Activated T-cell treated with anti-CD3 and anti-CD28 coated beads, Interleukin-2, amount 50 U/mL, for 72 hours (primary cell): ENCODE data around the gene ZNF710. TPM values are rescaled to one million over a fixed set of nuclear protein-coding genes. Genes with fewer than 3 reads are reported as not detected.
"Not testable (repeated sequence)": the region's sequence is repeated elsewhere in the genome, so short reads cannot be mapped to it uniquely, and the experiment has no call there.

Source experiments
- ATAC-seq, 2 donors: fragments of 150-1000 bp; cut with Tn5 transposase; replicated peaks in 1 of 2; 2 replicates each; pipeline ENCODE4 v1.10.0; 2021; ENCODE audit warnings: moderate library complexity in 2 of 2, mild to moderate bottlenecking in 1 of 2
- DNase-seq, 2 donors: peaks; one replicate each; pipeline ENCODE4 v3.0.0; 2021 to 2022; ENCODE audit warnings: mixed read lengths in 1 of 2
- H3K27ac Mint-ChIP-seq: one replicate; pipeline ENCODE4 v1.8.0; 2022; ENCODE audit warnings: mild to moderate bottlenecking, moderate library complexity, mixed read lengths
- H3K27me3 Mint-ChIP-seq: one replicate; pipeline ENCODE4 v1.8.0; 2022; ENCODE audit warnings: low read depth, mixed read lengths
- H3K36me3 Mint-ChIP-seq, 2 donors: one replicate each; pipeline ENCODE4 v1.8.0; 2022; ENCODE audit warnings: mixed read lengths in 2 of 2, mild to moderate bottlenecking in 1 of 2; ENCODE audit not compliant: insufficient read depth in 2 of 2
- H3K4me1 Mint-ChIP-seq: one replicate; pipeline ENCODE4 v1.8.0; 2022; ENCODE audit warnings: low read depth, mixed read lengths
- H3K4me3 Mint-ChIP-seq, 2 donors: one replicate each; pipeline ENCODE4 v1.8.0; 2022; ENCODE audit warnings: mild to moderate bottlenecking in 2 of 2, mixed read lengths in 2 of 2, moderate library complexity in 2 of 2
- H3K9me3 Mint-ChIP-seq, 2 donors: one replicate each; pipeline ENCODE4 v1.8.0; 2022; ENCODE audit warnings: mixed read lengths in 2 of 2
- total RNA-seq, 2 donors: library from RNA; stranded (reverse); gene quantifications; one replicate each; pipeline ENCODE4 v1.2.3, GENCODE V29; 2022

The ZNF710 gene
- total RNA-seq, 2 donors from 2014 or later, result 26.6 to 32.3 TPM

DNA sequence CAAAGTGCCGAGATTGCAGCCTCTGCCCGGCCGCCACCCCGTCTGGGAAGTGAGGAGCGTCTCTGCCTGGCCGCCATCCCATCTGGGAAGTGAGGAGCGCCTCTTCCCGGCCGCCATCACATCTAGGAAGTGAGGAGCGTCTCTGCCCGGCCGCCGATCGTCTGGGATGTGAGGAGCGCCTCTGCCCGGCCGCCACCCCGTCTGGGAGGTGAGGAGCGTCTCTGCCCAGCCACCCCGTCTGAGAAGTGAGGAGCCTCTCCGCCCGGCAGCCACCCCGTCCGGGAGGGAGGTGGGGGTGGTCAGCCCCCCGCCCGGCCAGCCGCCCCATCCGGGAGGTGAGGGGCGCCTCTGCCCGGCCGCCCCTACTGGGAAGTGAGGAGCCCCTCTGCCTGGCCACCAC lies 23.3 kb upstream of the ZNF710 start:
- H3K4me3 Mint-ChIP-seq, ATAC-seq, DNase-seq, H3K4me1 Mint-ChIP-seq, H3K27ac Mint-ChIP-seq, H3K27me3 Mint-ChIP-seq, H3K9me3 Mint-ChIP-seq, H3K36me3 Mint-ChIP-seq: not testable (repeated sequence)

DNA sequence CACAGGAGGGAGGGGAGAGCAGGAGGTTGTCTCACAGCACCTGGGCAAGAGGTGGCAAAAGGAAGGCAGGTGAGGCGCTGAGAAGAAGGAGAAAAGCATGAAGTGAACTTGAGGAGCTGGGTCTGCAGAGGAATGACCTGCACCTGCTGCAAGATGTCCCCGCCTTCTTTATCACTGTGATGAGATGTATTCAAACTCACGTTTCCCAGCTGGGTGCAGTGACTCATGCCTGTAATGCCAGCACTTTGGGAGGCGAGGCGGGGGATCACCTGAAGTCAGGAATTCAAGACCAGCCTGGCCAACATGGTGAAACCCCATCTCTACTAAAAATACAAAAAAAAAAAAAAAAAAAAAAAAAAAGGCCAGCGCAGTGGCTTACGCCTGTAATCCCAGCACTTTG lies 22.2 kb upstream of the ZNF710 start:
- no peaks in the 10 kb centered on the region for H3K4me1 Mint-ChIP-seq
- no peak overlapping the region for H3K27ac Mint-ChIP-seq
- DNase-seq, result no peak
- no peak overlapping the region for H3K4me3 Mint-ChIP-seq
- no peaks in the 10 kb centered on the region for H3K27me3 Mint-ChIP-seq
- H3K9me3 Mint-ChIP-seq, result no peaks in the 10 kb centered on the region
- no peak for ATAC-seq
- H3K36me3 Mint-ChIP-seq, result peaks cover 0 to 4% of the 10 kb centered on the region in 2 donors

DNA sequence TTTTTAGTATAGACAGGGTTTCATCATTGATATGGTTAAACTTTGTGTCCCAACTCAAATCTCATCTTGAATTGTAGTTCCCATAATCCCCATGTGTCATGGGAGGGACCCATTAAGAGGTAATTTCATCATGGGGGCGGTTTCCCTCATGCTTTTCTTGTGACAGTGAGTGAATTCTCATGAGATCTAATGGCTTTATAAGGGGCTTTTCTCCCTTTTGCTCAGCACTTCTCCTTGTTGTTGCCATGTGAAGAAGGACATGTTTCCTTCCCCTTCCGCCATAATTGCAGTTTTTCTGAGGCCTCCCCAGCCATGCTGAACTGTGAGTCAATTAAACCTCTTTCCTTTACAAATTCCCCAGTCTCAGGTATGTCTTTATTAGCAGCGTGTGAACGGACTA lies 20.2 kb upstream of the ZNF710 start:
- H3K9me3 Mint-ChIP-seq, result peaks cover 3 to 7% of the 10 kb centered on the region in 2 donors
- H3K27me3 Mint-ChIP-seq, result no peaks in the 10 kb centered on the region
- ATAC-seq, result no peak
- H3K4me1 Mint-ChIP-seq, result no peaks in the 10 kb centered on the region
- H3K4me3 Mint-ChIP-seq, result no peak overlapping the region
- peaks cover 6 to 7% of the 10 kb centered on the region in 2 donors for H3K36me3 Mint-ChIP-seq
- H3K27ac Mint-ChIP-seq, result no peak overlapping the region
- DNase-seq, result no peak

DNA sequence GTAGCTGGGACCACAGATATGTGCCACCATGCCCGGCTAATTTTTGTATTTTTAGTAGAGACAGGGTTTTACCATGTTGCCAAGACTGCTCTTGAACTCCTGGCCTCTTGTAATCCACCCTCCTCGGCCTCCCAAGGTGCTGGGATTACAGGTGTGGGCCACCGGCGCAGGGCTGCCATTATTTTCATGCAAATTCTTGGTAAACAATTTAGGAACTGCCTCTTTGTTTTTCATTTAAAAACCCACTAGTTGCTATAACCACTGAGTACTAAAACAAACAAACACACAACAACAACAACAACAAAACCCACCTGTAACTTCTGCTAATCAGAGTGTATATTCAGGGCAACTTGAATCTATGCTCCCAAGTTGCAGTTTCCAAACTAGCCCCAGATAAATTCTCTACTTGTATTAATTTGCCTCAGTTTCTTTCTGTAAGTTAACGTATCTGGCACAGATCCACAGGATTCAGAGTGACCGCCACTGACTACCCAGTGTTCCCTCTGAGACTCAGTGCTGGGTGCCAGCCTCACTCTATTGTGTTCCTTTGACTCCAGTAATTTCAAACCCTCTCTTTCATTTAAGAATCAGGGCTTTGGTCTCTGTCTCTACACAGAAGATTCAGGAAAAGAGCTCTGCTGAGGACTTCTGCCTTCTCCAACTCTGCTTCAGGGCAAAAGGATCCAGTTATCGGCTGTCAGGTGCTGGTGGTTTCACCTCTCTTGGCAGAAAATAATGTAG lies 18.6 kb upstream of the ZNF710 start:
- no peak overlapping the region for H3K4me3 Mint-ChIP-seq
- peaks cover 3 to 7% of the 10 kb centered on the region in 2 donors for H3K9me3 Mint-ChIP-seq
- H3K27ac Mint-ChIP-seq, result no peak overlapping the region
- no peak for ATAC-seq
- H3K27me3 Mint-ChIP-seq, result no peaks in the 10 kb centered on the region
- no peaks in the 10 kb centered on the region for H3K4me1 Mint-ChIP-seq
- DNase-seq, result no peak
- H3K36me3 Mint-ChIP-seq, result peaks cover 6 to 7% of the 10 kb centered on the region in 2 donors

DNA sequence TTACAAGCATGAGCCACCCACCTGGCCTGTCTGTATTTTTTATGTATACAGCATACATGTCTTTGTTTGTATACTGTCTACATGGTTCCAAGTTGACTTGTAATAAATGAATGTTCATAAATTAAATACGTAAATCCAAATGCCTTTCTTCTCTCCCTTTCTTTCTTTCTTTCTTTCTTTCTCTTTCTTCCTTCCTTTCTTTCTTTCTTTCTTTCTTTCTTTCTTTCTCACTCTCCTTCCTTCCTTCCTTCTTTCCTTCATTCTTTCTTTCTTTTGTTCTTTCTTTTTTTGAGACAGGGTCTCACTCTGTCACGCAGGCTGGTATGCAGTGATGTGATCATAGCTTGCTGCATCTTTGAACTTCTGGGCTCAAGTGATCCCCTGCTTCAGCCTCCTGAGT lies 17.1 kb upstream of the ZNF710 start:
- H3K9me3 Mint-ChIP-seq, result peaks cover 3 to 7% of the 10 kb centered on the region in 2 donors
- H3K27ac Mint-ChIP-seq, result no peak overlapping the region
- no peaks in the 10 kb centered on the region for H3K4me1 Mint-ChIP-seq
- ATAC-seq (no peak), DNase-seq (no peak)
- H3K36me3 Mint-ChIP-seq, result peaks cover 6 to 7% of the 10 kb centered on the region in 2 donors
- no peaks in the 10 kb centered on the region for H3K27me3 Mint-ChIP-seq
- H3K4me3 Mint-ChIP-seq, result no peak overlapping the region

DNA sequence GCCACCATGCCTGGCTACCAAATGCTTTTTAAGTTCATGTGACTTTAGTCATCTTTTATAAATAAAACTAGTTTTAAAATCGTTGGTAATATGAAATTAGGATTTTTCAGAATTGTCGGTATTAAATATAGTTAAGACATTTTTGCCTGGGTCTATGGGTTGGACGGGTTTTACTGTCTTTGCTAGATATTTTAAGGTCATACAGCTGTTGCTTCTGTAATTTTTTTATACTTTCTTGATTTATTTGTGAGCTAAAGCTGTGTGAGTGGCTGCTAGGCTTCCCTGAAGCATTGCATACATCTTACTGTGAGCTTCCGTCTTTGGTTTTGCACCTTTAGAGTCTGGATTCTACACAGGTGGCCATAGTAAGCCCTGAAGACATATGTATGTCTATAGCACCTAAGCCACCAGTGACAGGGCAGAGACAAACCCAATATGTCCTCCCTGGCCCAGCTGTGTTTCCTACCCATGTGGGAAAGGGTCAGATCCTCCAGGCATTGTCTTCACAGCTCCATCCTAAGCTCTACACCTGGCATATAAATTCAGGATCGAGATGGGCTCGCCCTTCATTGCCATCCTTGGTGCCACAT lies 16.6 kb upstream of the ZNF710 start:
- no peak overlapping the region for H3K4me3 Mint-ChIP-seq
- DNase-seq (no peak), ATAC-seq (no peak)
- no peaks in the 10 kb centered on the region for H3K4me1 Mint-ChIP-seq
- no peaks in the 10 kb centered on the region for H3K27me3 Mint-ChIP-seq
- H3K36me3 Mint-ChIP-seq, result peaks cover 6 to 7% of the 10 kb centered on the region in 2 donors
- no peak overlapping the region for H3K27ac Mint-ChIP-seq
- H3K9me3 Mint-ChIP-seq, result peaks cover 3 to 7% of the 10 kb centered on the region in 2 donors

DNA sequence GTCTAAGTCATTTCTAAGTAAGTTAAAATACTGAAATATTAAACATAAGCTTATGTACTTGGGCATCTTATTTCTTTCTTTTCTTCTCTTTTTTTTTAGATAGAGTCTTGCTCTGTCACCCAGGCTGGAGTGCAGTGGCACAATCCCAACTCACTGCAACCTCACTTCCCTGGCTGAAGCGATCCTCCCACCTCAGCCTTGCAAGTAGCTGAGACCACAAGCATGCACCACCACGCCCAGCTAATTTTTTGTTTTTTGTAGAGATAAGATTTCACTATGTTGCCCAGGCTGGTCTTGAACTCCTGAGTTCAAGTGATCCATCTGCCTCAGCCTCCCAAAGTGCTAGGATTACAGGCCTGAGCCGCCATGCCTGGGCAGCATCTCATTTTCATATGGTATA lies 16.0 kb upstream of the ZNF710 start:
- DNase-seq (no peak), ATAC-seq (no peak)
- Mint-ChIP-seq H3K9me3 (peaks cover 3 to 7% of the 10 kb centered on the region in 2 donors), H3K27ac (no peak overlapping the region), H3K27me3 (no peaks in the 10 kb centered on the region), H3K36me3 (peaks cover 6 to 7% of the 10 kb centered on the region in 2 donors), H3K4me1 (no peaks in the 10 kb centered on the region), H3K4me3 (no peak overlapping the region)

DNA sequence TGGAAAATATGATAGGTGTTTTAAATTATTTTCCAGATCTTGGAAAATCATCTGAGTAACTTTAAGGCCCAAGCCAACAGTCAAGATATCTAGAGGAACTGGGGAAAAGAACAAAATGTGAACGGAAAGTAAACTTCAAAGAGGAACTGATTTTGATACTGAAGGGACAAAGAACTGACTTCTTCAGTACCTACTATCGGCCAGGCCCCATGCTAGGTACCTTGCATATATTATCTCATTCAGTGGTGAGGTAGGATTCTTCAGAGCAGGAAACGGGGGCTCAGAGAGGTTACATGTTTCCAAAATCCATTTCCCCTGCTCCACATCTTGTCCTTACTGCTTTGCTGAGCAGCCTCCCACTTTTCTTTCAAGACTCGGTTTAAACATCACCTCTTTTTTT lies 9.8 kb upstream of the ZNF710 start:
- Mint-ChIP-seq H3K4me3 (no peak overlapping the region), H3K36me3 (no peaks in the 10 kb centered on the region), H3K4me1 (no peaks in the 10 kb centered on the region), H3K27me3 (no peaks in the 10 kb centered on the region), H3K9me3 (no peaks in the 10 kb centered on the region), H3K27ac (no peak overlapping the region)
- no peak for DNase-seq
- no peak for ATAC-seq

DNA sequence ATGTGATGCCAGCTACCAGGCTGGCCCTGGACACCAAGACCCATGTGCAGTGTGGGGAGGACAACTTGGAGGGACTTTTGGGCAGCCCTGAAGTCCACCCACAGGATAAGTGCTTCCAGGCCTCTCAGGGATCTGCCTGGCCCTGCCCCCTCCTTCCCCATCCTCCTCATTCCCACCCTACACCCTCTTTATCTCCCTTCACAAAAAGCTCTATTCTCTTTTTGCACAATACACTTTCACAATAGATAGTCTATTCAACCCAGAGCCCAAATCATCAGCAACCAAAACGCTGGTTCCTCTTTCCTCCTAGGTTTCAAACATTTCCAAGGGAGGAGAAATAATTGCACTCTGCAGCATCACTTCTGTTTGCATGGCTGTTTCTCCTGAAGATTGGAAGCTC lies 7.8 kb upstream of the ZNF710 start:
- no peak overlapping the region for H3K27ac Mint-ChIP-seq
- H3K9me3 Mint-ChIP-seq, result no peaks in the 10 kb centered on the region
- H3K4me3 Mint-ChIP-seq, result no peak overlapping the region
- no peak for DNase-seq
- no peaks in the 10 kb centered on the region for H3K36me3 Mint-ChIP-seq
- no peaks in the 10 kb centered on the region for H3K27me3 Mint-ChIP-seq
- ATAC-seq, result no peak
- H3K4me1 Mint-ChIP-seq, result peaks cover 3% of the 10 kb centered on the region

DNA sequence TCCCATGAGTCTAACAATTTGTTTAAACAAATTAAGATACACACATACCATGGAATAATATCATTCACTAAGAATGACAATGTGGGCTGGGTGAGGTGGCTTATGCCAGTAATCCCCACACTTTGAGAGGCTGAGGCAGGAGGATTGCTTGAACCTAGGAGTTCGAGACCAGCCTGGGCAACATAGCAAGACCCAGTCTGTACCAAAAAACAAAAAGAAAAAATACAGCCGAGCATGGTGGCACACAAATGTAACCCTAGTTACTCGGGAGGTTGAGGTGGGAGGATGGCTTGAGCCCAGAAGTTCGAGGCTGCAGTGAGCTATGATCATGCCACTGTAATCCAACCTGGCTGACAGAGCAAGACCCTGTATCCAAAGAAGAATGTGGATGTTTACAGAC lies 4.0 kb upstream of the ZNF710 start:
- no peak overlapping the region for H3K27ac Mint-ChIP-seq

DNA sequence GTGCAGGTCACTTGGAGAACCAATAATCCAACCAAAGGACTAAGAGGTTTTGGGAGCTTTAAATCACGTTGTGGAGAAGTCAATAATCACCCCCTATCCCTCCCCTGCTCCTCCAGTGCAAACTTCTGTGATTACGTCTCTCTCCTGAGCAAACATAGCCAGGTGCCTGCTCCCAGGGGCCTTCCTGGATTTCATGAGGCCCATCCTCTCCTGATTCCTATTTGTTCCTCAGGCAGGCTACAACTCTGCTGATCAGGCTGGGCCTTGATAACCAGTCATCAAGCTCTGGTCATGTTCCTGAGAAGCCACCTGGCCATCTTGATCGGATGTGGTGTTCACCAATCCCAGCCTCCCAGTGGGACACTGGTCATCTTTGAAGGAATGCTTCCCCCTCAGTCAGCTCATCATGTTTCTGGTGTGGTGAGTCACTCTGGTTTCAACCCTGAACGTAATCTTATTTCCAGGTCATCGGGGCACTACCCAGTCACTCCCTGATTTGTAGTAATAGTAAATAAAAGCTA lies 2.9 kb upstream of the ZNF710 start:
- no peak for ATAC-seq
- H3K27ac Mint-ChIP-seq, result no peak overlapping the region

More for the DNA sequence above, 4.0 kb upstream of the ZNF710 start:
- Mint-ChIP-seq H3K4me1 (peaks cover 18% of the 10 kb centered on the region), H3K36me3 (peaks cover 4 to 8% of the 10 kb centered on the region in 2 donors), H3K9me3 (no peaks in the 10 kb centered on the region), H3K27me3 (no peaks in the 10 kb centered on the region), H3K4me3 (no peak overlapping the region)
- no peak for DNase-seq
- ATAC-seq, result no peak

DNA sequence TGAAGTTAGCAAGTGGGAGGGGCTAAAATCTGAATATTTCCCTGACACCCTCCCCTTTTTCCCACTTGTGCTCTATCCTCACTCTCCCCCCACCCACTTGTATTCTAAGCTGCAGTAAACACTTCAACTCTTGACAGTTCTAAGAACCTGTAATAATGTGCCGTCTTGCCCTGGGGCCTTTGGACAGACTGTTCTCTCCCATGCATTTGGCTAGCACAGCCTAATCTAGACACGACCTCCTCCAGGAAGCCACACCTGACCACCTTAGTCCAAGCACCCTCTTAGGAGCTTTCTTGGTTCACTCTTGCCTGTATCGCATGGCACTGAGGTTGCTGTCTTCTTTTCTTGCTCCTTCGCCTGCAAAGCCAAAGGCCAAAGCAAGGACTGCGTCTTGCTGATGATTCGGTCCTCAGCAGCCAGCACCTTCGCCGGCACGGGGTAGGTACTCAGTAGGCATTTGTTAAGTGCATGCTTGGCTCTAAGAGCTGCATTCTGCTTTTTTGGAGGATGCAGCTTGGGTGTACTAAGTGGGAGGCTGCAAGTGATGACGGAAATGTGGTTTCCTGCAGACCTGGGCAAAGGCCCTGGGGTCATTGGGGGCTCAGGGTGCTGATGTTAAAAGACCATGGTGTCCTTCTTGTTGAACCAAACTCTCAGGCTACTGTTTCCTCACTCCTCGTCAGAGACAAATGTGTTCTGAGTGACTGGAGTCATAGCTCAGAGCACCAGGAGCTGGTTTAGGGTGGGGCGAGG lies 2.0 kb upstream of the ZNF710 start:
- H3K36me3 Mint-ChIP-seq, result peaks cover 4 to 13% of the 10 kb centered on the region in 2 donors
- H3K4me3 Mint-ChIP-seq, result peak overlapping the region; percentile 11 to 66
- DNase-seq (no peak), ATAC-seq (no peak)
- peaks cover 35% of the 10 kb centered on the region for H3K4me1 Mint-ChIP-seq
- no peaks in the 10 kb centered on the region for H3K27me3 Mint-ChIP-seq
- no peaks in the 10 kb centered on the region for H3K9me3 Mint-ChIP-seq
- no peak overlapping the region for H3K27ac Mint-ChIP-seq

More for the DNA sequence above, 2.9 kb upstream of the ZNF710 start:
- peaks cover 4 to 13% of the 10 kb centered on the region in 2 donors for H3K36me3 Mint-ChIP-seq
- peaks cover 26% of the 10 kb centered on the region for H3K4me1 Mint-ChIP-seq
- DNase-seq, result no peak
- H3K4me3 Mint-ChIP-seq, result no peak overlapping the region
- no peaks in the 10 kb centered on the region for H3K9me3 Mint-ChIP-seq
- H3K27me3 Mint-ChIP-seq, result no peaks in the 10 kb centered on the region

DNA sequence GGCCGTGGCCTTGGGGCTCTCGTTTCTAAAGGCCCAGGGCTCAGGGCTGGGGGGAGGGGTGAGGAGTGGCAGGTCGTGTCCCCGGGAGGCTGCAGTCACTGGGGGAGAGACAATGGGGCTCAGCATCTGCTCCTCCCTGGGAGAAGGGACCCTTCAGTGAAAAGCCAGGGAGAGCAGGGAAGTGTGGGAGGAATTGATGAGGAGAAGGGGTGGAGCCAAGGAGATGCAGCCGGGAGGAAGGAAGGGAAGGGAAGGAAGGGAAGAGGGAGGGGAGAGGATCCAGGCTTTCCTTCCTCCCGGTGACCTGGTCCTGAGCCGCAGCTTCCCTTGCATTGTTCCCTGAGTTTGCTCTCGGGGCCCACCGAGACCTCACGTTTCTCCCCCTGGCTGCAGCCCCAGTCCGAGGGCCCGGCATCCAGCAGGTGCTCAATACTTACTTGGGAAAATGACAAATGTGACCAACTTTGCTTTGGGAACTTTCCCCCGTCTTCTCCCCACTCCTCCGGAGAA lies 1.4 kb upstream of the ZNF710 start:
- peaks cover 42% of the 10 kb centered on the region for H3K4me1 Mint-ChIP-seq
- no peak for ATAC-seq
- peaks cover 4 to 13% of the 10 kb centered on the region in 2 donors for H3K36me3 Mint-ChIP-seq
- H3K9me3 Mint-ChIP-seq, result no peaks in the 10 kb centered on the region
- H3K27ac Mint-ChIP-seq, result no peak overlapping the region
- H3K27me3 Mint-ChIP-seq, result no peaks in the 10 kb centered on the region
- H3K4me3 Mint-ChIP-seq, result peak overlapping the region in 1 of 2 donors; percentile 66
- no peak for DNase-seq
